Measurements from ENCODE around the gene FAM221B.
A peak's percentile ranks its signal among the peaks of the same experiment; 100 is the strongest.

Gene FAM221B

GRCh38 chr9:35800530-35800929 is 28.0 kb downstream of the FAM221B start:
- Histone ChIP-seq H3K4me3 (ENCODE audit: low read length) (no peak overlapping the region), H3K9ac (ENCODE audit: low read depth, low read length) (no peak overlapping the region), H3K9me3 (ENCODE audit: insufficient read depth, low read depth, low read length) (no peaks in the 10 kb centered on the region), H3K4me1 (ENCODE audit: insufficient read depth, low read length) (no peaks in the 10 kb centered on the region), H3K27ac (ENCODE audit: low read depth, low read length) (no peak overlapping the region), H3K27me3 (ENCODE audit: insufficient read depth, low read length) (no peaks in the 10 kb centered on the region), H3K36me3 (ENCODE audit: insufficient read depth, low read length) (peaks cover 19% of the 10 kb centered on the region)
- WGBS: 91% methylated on average over 7 of the region's 7 CpGs

GRCh38 chr9:35798658-35799374 is 29.7 kb downstream of the FAM221B start:
- no peak overlapping the region for H3K27ac ChIP-seq (ENCODE audit: low read depth, low read length)
- H3K36me3 ChIP-seq (ENCODE audit: insufficient read depth, low read length): peaks cover 10% of the 10 kb centered on the region
- H3K4me3 ChIP-seq (ENCODE audit: low read length): no peak overlapping the region
- 90% methylated on average over 4 of the region's 4 CpGs for WGBS
- H3K9ac ChIP-seq (ENCODE audit: low read depth, low read length): no peak overlapping the region
- no peaks in the 10 kb centered on the region for H3K4me1 ChIP-seq (ENCODE audit: insufficient read depth, low read length)
- no peaks in the 10 kb centered on the region for H3K9me3 ChIP-seq (ENCODE audit: insufficient read depth, low read depth, low read length)
- H3K27me3 ChIP-seq (ENCODE audit: insufficient read depth, low read length): no peaks in the 10 kb centered on the region

DNA sequence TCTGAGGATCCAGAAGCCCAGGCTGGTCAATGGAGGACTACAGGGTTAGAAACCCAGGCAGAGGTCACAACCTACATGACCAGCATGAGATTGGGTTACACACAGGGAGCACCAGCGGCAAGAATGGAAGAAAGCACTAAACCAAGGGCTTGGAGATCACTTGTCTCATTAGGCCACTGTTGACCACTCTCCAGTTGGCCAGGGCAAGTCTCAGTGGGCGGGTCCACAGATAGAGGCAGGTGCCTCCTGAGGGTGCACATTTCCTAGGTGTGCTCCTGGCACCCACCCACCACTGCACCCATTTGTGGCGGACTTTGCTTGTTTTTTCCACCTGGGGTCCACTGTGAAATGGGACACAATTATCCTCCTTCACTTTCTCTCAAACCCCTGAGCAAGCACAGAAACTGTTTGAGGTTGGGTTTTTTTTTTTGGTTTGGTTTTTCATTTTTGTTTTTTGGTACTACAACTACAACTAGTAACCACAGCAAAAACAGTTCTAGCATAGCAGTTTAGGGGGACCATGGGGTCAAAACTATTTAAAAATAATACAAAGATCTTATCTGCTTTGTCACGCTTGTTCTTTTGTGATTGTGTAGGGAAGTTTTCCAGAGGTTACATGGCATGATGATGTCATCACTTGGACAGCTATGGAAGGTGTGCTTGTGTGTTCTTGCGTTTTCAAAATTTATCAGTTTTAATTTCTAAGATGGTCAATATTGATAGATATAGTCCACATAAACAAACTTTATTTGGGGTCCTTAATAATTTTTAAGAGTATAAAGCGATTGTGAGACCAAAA is 31.0 kb downstream of the FAM221B start:
- H3K27ac ChIP-seq (ENCODE audit: low read depth, low read length): no peak overlapping the region
- no peaks in the 10 kb centered on the region for H3K27me3 ChIP-seq (ENCODE audit: insufficient read depth, low read length)
- H3K9me3 ChIP-seq (ENCODE audit: insufficient read depth, low read depth, low read length): no peaks in the 10 kb centered on the region
- peaks cover 5% of the 10 kb centered on the region for H3K36me3 ChIP-seq (ENCODE audit: insufficient read depth, low read length)
- no peak overlapping the region for H3K9ac ChIP-seq (ENCODE audit: low read depth, low read length)
- H3K4me1 ChIP-seq (ENCODE audit: insufficient read depth, low read length): no peaks in the 10 kb centered on the region
- no peak overlapping the region for H3K4me3 ChIP-seq (ENCODE audit: low read length)
- WGBS: 95% methylated on average over 4 of the region's 6 CpGs

DNA sequence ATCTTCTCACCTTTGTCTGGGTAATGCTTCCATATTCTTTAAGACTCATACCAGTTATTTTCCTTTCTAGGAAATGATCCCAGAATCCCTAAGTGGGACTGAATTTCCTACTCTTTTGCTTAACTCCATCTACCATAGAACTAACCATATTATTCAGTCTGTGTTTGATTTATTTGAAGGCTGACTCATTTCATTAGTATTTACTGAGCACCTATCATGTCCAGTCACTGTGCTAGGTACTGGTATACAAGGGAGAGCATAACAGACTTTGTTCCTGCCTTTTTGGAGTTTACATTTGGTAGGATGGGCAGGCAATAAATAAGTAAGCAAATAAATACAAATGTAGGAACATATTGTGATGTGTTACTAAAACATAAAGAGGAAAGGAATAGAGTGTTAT is 32.8 kb downstream of the FAM221B start:
- Histone ChIP-seq H3K4me3 (ENCODE audit: low read length) (no peak overlapping the region), H3K9ac (ENCODE audit: low read depth, low read length) (no peak overlapping the region), H3K27ac (ENCODE audit: low read depth, low read length) (no peak overlapping the region), H3K27me3 (ENCODE audit: insufficient read depth, low read length) (peaks cover 2% of the 10 kb centered on the region), H3K4me1 (ENCODE audit: insufficient read depth, low read length) (peaks cover 2% of the 10 kb centered on the region), H3K9me3 (ENCODE audit: insufficient read depth, low read depth, low read length) (no peaks in the 10 kb centered on the region), H3K36me3 (ENCODE audit: insufficient read depth, low read length) (no peaks in the 10 kb centered on the region)

- H3K4me1 ChIP-seq (ENCODE audit: insufficient read depth, low read length): peaks cover 6% of the 10 kb centered on the region
Observed at GRCh38 chr9:35793461-35793860, 35.1 kb downstream of the FAM221B start.

DNA sequence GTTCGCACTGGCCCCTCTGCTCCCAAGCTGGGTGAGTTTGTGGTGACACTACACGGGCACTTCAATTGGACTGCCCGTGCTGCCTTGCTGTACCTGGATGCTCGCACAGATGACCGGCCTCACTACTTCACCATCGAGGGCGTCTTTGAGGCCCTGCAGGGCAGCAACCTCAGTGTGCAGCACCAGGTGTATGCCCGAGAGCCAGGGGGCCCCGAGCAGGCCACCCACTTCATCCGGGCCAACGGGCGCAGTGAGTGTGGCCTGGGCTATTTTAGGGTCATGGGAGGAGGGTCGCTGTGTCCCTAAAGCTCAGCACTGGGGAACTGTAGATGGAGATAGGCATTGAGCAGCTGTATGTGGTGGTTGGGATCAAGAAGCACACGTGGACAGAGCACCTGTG is 35.7 kb downstream of the FAM221B start:
- Histone ChIP-seq H3K27ac (ENCODE audit: low read depth, low read length) (no peak overlapping the region), H3K36me3 (ENCODE audit: insufficient read depth, low read length) (no peaks in the 10 kb centered on the region), H3K4me3 (ENCODE audit: low read length) (no peak overlapping the region), H3K27me3 (ENCODE audit: insufficient read depth, low read length) (peaks cover 5% of the 10 kb centered on the region), H3K9ac (ENCODE audit: low read depth, low read length) (no peak overlapping the region), H3K4me1 (ENCODE audit: insufficient read depth, low read length) (peaks cover 6% of the 10 kb centered on the region), H3K9me3 (ENCODE audit: insufficient read depth, low read depth, low read length) (no peaks in the 10 kb centered on the region)
- 94% methylated on average over 14 of the region's 14 CpGs for WGBS

More at GRCh38 chr9:35793461-35793860, 35.1 kb downstream of the FAM221B start:
- H3K9ac ChIP-seq (ENCODE audit: low read depth, low read length): no peak overlapping the region
- no peak overlapping the region for H3K27ac ChIP-seq (ENCODE audit: low read depth, low read length)
- H3K9me3 ChIP-seq (ENCODE audit: insufficient read depth, low read depth, low read length): no peaks in the 10 kb centered on the region
- H3K27me3 ChIP-seq (ENCODE audit: insufficient read depth, low read length): peaks cover 5% of the 10 kb centered on the region
- no peak overlapping the region for H3K4me3 ChIP-seq (ENCODE audit: low read length)
- no peaks in the 10 kb centered on the region for H3K36me3 ChIP-seq (ENCODE audit: insufficient read depth, low read length)
- 80% methylated on average over 2 of the region's 2 CpGs for WGBS

DNA sequence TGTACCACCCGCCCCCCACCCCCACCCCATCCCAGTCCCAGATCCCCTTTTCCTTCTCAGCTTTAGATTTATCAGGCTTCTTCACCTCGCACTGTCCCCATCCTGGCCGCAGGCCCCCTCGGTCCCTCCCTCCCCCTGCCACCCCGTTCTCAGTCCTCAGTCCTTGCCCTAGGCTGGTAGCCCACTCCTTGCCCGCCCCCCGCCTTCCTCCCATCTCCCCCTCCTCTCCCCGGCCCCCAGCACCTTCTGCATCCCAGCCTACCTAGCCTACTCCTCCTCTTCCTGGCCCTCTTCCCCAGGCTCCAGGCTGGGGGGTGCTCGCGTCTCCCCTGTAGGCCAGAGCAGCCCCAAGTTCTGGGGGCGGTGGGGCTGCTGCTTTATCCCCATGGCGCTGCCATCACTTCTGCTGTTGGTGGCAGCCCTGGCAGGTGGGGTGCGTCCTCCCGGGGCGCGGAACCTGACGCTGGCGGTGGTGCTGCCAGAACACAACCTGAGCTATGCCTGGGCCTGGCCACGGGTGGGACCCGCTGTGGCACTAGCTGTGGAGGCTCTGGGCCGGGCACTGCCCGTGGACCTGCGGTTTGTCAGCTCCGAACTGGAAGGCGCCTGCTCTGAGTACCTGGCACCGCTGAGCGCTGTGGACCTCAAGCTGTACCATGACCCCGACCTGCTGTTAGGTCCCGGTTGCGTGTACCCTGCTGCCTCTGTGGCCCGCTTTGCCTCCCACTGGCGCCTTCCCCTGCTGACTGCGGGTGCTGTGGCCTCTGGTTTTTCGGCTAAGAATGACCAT is 36.3 kb downstream of the FAM221B start:
- H3K27me3 ChIP-seq (ENCODE audit: insufficient read depth, low read length): peaks cover 5% of the 10 kb centered on the region
- 85% methylated on average over 32 of the region's 34 CpGs for WGBS
- no peaks in the 10 kb centered on the region for H3K9me3 ChIP-seq (ENCODE audit: insufficient read depth, low read depth, low read length)
- H3K9ac ChIP-seq (ENCODE audit: low read depth, low read length): no peak overlapping the region; the same call in 1 of the 2 replicates
- H3K36me3 ChIP-seq (ENCODE audit: insufficient read depth, low read length): no peaks in the 10 kb centered on the region
- peaks cover 6% of the 10 kb centered on the region for H3K4me1 ChIP-seq (ENCODE audit: insufficient read depth, low read length)
- H3K27ac ChIP-seq (ENCODE audit: low read depth, low read length): no peak overlapping the region
- peak overlapping the region; percentile 68 for H3K4me3 ChIP-seq (ENCODE audit: low read length)

- Histone ChIP-seq H3K27ac (ENCODE audit: low read depth, low read length) (no peak within 1 kb of the TSS), H3K4me3 (ENCODE audit: low read length) (peak within 1 kb of the TSS; percentile 68), H3K9ac (ENCODE audit: low read depth, low read length) (peak within 1 kb of the TSS; percentile 81), H3K36me3 (ENCODE audit: insufficient read depth, low read length) (peaks cover under 1% of the 10 kb centered on the region; the same call in 1 of the 2 replicates), H3K4me1 (ENCODE audit: insufficient read depth, low read length) (peaks cover 6% of the 10 kb centered on the region), H3K27me3 (ENCODE audit: insufficient read depth, low read length) (peaks cover 5% of the 10 kb centered on the region), H3K9me3 (ENCODE audit: insufficient read depth, low read depth, low read length) (no peaks in the 10 kb centered on the region)
- WGBS: 1% methylated on average over 56 of the region's 64 CpGs
Observed at GRCh38 chr9:35791297-35791921, 37.1 kb downstream of the FAM221B start, which contains the start of gene NPR2. Gene NPR2, plus strand, starts transcription at chr9:35791591. Its CDS starts 818 bp downstream, at chr9:35792409.

DNA sequence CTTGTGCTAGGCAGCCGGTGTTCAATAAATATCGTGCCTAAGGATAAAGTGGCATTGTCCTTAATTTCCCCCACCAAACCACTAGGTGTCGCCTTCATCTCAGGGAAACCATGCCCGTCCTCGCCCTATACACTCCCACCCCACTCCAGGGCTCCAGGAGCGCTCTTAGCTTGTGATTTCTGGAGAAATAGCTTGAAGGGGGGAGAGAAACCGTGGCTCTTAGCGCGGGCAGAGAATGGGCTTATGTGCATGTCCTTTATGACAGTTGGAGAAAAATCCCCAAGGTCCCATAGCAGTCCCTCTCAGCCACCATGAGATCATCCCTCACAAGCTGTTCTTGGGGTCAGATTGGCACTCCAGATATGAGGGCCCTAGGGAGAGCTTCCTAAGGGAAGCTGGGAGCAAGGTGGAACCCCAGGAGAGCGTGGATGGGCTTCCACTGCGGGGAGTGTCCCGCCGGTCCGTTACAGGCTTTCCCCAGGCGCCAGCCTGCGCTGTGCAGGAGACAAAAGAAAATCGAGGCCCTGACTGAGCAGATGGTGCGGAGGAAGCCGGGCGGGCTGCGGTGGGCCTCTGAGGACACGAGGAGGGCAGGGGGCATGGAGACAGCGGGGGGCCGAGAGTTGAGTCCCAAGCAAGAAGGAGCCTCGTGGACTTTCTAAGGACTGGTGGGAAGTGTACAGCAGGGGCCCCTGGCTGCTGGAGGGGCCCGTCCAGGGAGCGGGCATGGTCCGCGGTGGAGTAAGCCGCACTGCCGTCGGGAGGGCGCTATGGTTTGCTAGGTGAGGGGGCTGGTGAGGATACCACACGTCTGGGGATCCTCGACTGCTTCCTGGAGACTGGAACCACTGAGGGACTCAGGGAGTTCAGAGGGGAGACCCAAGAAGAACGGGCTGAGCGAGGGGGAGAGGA is 37.9 kb downstream of the FAM221B start:
- peaks cover 5% of the 10 kb centered on the region for H3K27me3 ChIP-seq (ENCODE audit: insufficient read depth, low read length)
- peak overlapping the region; percentile 44 for H3K9ac ChIP-seq (ENCODE audit: low read depth, low read length)
- H3K27ac ChIP-seq (ENCODE audit: low read depth, low read length): no peak overlapping the region
- WGBS: 23% methylated on average over 37 of the region's 37 CpGs
- peaks cover 2% of the 10 kb centered on the region; the same call in 1 of the 2 replicates for H3K36me3 ChIP-seq (ENCODE audit: insufficient read depth, low read length)
- H3K9me3 ChIP-seq (ENCODE audit: insufficient read depth, low read depth, low read length): no peaks in the 10 kb centered on the region
- H3K4me1 ChIP-seq (ENCODE audit: insufficient read depth, low read length): peaks cover 6% of the 10 kb centered on the region
- H3K4me3 ChIP-seq (ENCODE audit: low read length): peak overlapping the region; percentile 48

DNA sequence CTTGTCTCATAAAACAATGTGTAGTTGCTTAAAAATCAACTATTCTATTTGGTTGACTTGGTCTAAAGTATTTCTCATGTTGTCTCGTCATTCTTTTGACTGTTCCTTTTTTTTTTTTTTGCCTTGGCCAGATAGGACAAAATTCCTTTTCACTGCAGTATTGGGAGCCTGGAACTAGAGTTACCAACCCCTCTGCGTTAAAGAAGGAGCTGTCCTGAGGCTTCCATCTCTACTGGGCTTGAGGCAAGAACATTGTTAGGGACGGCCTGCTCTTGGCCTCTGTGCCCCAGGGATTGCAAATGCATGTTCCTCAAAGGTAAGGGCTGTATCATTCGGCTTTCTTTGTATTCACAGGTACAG is 38.5 kb downstream of the FAM221B start:
- no peaks in the 10 kb centered on the region for H3K9me3 ChIP-seq (ENCODE audit: insufficient read depth, low read depth, low read length)
- no peak overlapping the region for H3K9ac ChIP-seq (ENCODE audit: low read depth, low read length)
- H3K4me1 ChIP-seq (ENCODE audit: insufficient read depth, low read length): peaks cover 6% of the 10 kb centered on the region
- WGBS: 47% methylated on average over 4 of the region's 4 CpGs
- no peak overlapping the region for H3K4me3 ChIP-seq (ENCODE audit: low read length)
- peaks cover 2% of the 10 kb centered on the region; the same call in 1 of the 2 replicates for H3K36me3 ChIP-seq (ENCODE audit: insufficient read depth, low read length)
- H3K27ac ChIP-seq (ENCODE audit: low read depth, low read length): no peak overlapping the region
- peaks cover 5% of the 10 kb centered on the region for H3K27me3 ChIP-seq (ENCODE audit: insufficient read depth, low read length)

All from HUES64 (cell line).